Measurements from ENCODE around the gene NPIPB2.
"Not testable (repeated sequence)": the region's sequence is repeated elsewhere in the genome, so short reads cannot be mapped to it uniquely, and the experiment has no call there.

NPIPB2 gene

GRCh38 chr16:11941945-11942344 lies at the start of gene NPIPB2:
TSS of gene NPIPB2 (minus strand) at chr16:11942045. CDS start at chr16:11942045, 0 bp downstream.
- DNase-seq = not testable (repeated sequence)

GRCh38 chr16:11990702-11991390 lies 49.0 kb upstream of the NPIPB2 start:
- DNase-seq = no peak

- DNase-seq = no peak
Measured at GRCh38 chr16:11988258-11988978, 46.6 kb upstream of the NPIPB2 start.

- DNase-seq = no peak
Measured at GRCh38 chr16:11986521-11987057, 44.7 kb upstream of the NPIPB2 start.

GRCh38 chr16:11985250-11985649 lies 43.4 kb upstream of the NPIPB2 start:
- DNase-seq = no peak

GRCh38 chr16:11980136-11980844 lies 38.4 kb upstream of the NPIPB2 start:
- DNase-seq = no peak

- DNase-seq = no peak
Measured at GRCh38 chr16:11979013-11979672, 37.3 kb upstream of the NPIPB2 start.

GRCh38 chr16:11978080-11978479 lies 36.2 kb upstream of the NPIPB2 start:
- no peak for DNase-seq

GRCh38 chr16:11977376-11978041 lies 35.7 kb upstream of the NPIPB2 start:
- DNase-seq = no peak

GRCh38 chr16:11976850-11977375 lies 35.1 kb upstream of the NPIPB2 start:
- DNase-seq = no peak

- DNase-seq = no peak
Measured at GRCh38 chr16:11973070-11973469, 31.2 kb upstream of the NPIPB2 start.

- DNase-seq = no peak
Measured at GRCh38 chr16:11972128-11972527, 30.3 kb upstream of the NPIPB2 start.

GRCh38 chr16:11970292-11970691 lies 28.4 kb upstream of the NPIPB2 start:
- not testable (repeated sequence) for DNase-seq

- DNase-seq = no peak
Measured at GRCh38 chr16:11968577-11968976, 26.7 kb upstream of the NPIPB2 start.

GRCh38 chr16:11967195-11967911 lies 25.5 kb upstream of the NPIPB2 start:
- DNase-seq = no peak

- DNase-seq = no peak
Measured at GRCh38 chr16:11966173-11966572, 24.3 kb upstream of the NPIPB2 start.

- no peak for DNase-seq
Measured at GRCh38 chr16:11964761-11965551, 23.1 kb upstream of the NPIPB2 start, which contains the start of gene TNFRSF17. TSS of gene TNFRSF17 (plus strand) at chr16:11965210. CDS start at chr16:11965325, 115 bp downstream.

- DNase-seq = no peak
Measured at GRCh38 chr16:11963706-11964105, 21.9 kb upstream of the NPIPB2 start.

- DNase-seq = not testable (repeated sequence)
Measured at GRCh38 chr16:11962978-11963377, 21.1 kb upstream of the NPIPB2 start.

GRCh38 chr16:11962457-11962856 lies 20.6 kb upstream of the NPIPB2 start:
- not testable (repeated sequence) for DNase-seq

All from stimulated activated CD4-positive, alpha-beta T cell treated with anti-CD3 and anti-CD28 coated beads, Interleukin-12 subunit alpha, Interleukin-12 subunit beta, amount 100 ng/mL, for 4 hours (primary cell).